Measurements from ENCODE around the gene AP1S3. TPM values are rescaled to one million over a fixed set of nuclear protein-coding genes. Genes with fewer than 3 reads are reported as not detected.

The AP1S3 gene
- total and polyA plus RNA-seq, 2 of the 4 experiments (the other 2 are of a cell fraction) = 2.5 to 4.1 TPM

DNA sequence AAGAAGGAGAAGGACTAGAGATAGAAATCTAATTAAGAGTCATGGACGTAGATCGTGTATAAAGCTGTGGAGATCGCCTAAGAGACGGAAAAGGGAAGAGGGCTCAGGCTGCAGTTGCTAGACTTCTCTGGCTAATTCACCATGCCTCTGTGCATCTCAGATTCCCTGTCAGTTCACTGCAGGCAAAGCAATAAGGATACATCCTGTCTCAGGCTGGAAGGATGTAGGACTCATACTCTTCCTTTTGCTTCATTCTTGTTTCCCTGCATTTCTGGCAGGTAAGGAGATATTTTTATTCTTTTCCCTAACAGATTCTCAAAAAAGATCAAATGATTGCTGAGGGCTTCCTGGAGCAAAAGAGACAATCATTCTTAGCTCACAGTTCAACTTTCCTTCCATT lies 112.5 kb downstream of the AP1S3 start:
- intact Hi-C loops (cut with micrococcal nuclease) (loop anchor here (2.0 kb wide), 1 partner anchor 16 kb away; no protein-coding TSS in a partner anchor), in situ Hi-C loops (cut with MboI; ENCODE audit: low sequenced_read_pairs) (no loop called here), dilution Hi-C loops (cut with HindIII; ENCODE audit: low sequenced_read_pairs, unreplicated experiment) (no loop called here)
- peak overlapping the region; percentile 66 for H4K5ac ChIP-seq (ENCODE audit: low read depth, low read length)
- ChIA-PET CTCF (interaction anchor here (1.0 to 1.1 kb wide), 2 partner anchors 235 to 753 kb away, joined by 3 to 6 read pairs; no protein-coding TSS in a partner anchor), POLR2A (ENCODE audit: unreplicated experiment) (interaction anchor here (0.6 kb wide), 1 partner anchor 56 kb away, joined by 3 read pairs; no protein-coding TSS in a partner anchor)
- BruUV-seq (replicated peaks) = no TSS peak
- H3K9me1 ChIP-seq (ENCODE audit: insufficient read depth, low read length) = peaks cover 9% of the 10 kb centered on the region
- peaks cover 18% of the 10 kb centered on the region for H3K4me1 ChIP-seq (ENCODE audit: control insufficient read depth, insufficient read depth, low read length)
- 100% methylated on average over 1 of the region's 4 CpGs; no CpG with 5 or more reads in 1 of the 2 experiments for WGBS, 2 experiments (ENCODE audit: extremely low coverage in 2 of 2, insufficient read length in 1 of 2)
- no peaks in the 10 kb centered on the region for H4K20me1 ChIP-seq (ENCODE audit: insufficient read depth, low read length)
- H3K79me1 ChIP-seq (ENCODE audit: low read depth in 1 of 2, low read length in 2 of 2) = no peaks in the 10 kb centered on the region
- DNase-seq (peak; percentile 48), ATAC-seq (ENCODE audit: low read depth) (peak; percentile 27)
- H3K4ac ChIP-seq (ENCODE audit: low read depth, low read length) = peak overlapping the region; percentile 89
- peak overlapping the region; percentile 71 for H4K91ac ChIP-seq (ENCODE audit: insufficient read depth, low read depth, low read length)
- H3K27ac ChIP-seq (ENCODE audit: insufficient read depth, low read length) = peak overlapping the region; percentile 91
- peak overlapping the region; percentile 43 for H3K9ac ChIP-seq (ENCODE audit: low read depth, low read length)
- TF ChIP-seq CEBPB (IDR thresholded peaks at IDR 0.05; ENCODE audit: low read depth, low read length) = no peak
- peak overlapping the region; percentile 73 for H3K56ac ChIP-seq (ENCODE audit: extremely low read depth, insufficient read depth, low read length)
- H2BK5ac ChIP-seq (ENCODE audit: low read depth, low read length, poor library complexity, severe bottlenecking) = peak overlapping the region; percentile 70
- peak overlapping the region; percentile 75 to 91 for H4K8ac ChIP-seq (ENCODE audit: low read depth in 2 of 2, low read length in 2 of 2)
- peak overlapping the region; percentile 76 for H2AK5ac ChIP-seq (ENCODE audit: low read depth, low read length)
- H3K9me3 ChIP-seq (ENCODE audit: control insufficient read depth, insufficient read depth, low read length) = no peaks in the 10 kb centered on the region
- H3K14ac ChIP-seq (replicated peaks; ENCODE audit: low read depth, low read length) = peak overlapping the region; percentile 92
- H2AFZ ChIP-seq (replicated peaks; ENCODE audit: low read length, poor library complexity) = peak overlapping the region; percentile 24
- H3K18ac ChIP-seq (ENCODE audit: low read depth, low read length) = peak overlapping the region; percentile 91
- H3K4me3 ChIP-seq (ENCODE audit: insufficient read depth, low read depth, low read length) = no peak overlapping the region
- no peaks in the 10 kb centered on the region for H3K36me3 ChIP-seq (ENCODE audit: control insufficient read depth, insufficient read depth, low read length)
- peak overlapping the region; percentile 67 for H2BK15ac ChIP-seq (ENCODE audit: low read depth, low read length)
- H3K27me3 ChIP-seq (ENCODE audit: control insufficient read depth, insufficient read depth, low read length) = no peaks in the 10 kb centered on the region
- H3K4me2 ChIP-seq (ENCODE audit: low read depth, low read length) = peak overlapping the region; percentile 59
- H3K23ac ChIP-seq (ENCODE audit: low read depth, low read length) = peak overlapping the region; percentile 48
- H2AK9ac ChIP-seq (replicated peaks; ENCODE audit: low read depth, low read length, poor library complexity) = no peak overlapping the region
- H2BK20ac ChIP-seq (ENCODE audit: low read depth, low read length) = peak overlapping the region; percentile 92
- peak overlapping the region; percentile 84 for H2BK120ac ChIP-seq (ENCODE audit: low read depth, low read length)

All from IMR-90 (cell line).